ENCODE measurements around the gene ADTRP.

GRCh38 chr6:11826779-11827178, 48.2 kb upstream of the ADTRP start:
- TF ChIP-seq PPARA (CRISPR knock-in tag; IDR thresholded peaks at IDR 0.05; ENCODE audit: borderline replicate concordance) (no peak), CSRNP3 (CRISPR knock-in tag; IDR thresholded peaks at IDR 0.05) (no peak), ZNF70 (CRISPR knock-in tag; IDR thresholded peaks at IDR 0.05) (no peak), BACH2 (CRISPR knock-in tag; IDR thresholded peaks at IDR 0.05; ENCODE audit: borderline replicate concordance) (no peak), ZFP30 (CRISPR knock-in tag; IDR thresholded peaks at IDR 0.05) (no peak), OSR1 (CRISPR knock-in tag; IDR thresholded peaks at IDR 0.05) (no peak), ISL1 (CRISPR knock-in tag; IDR thresholded peaks at IDR 0.05) (no peak), TCF4 (CRISPR knock-in tag; IDR thresholded peaks at IDR 0.05; ENCODE audit: borderline replicate concordance) (no peak), GLIS3 (CRISPR knock-in tag; IDR thresholded peaks at IDR 0.05) (no peak)

Measured in SK-N-SH treated with all-trans-retinoic acid at 6 μM for 48 hours (cell line).